Left renal cortex interstitium (tissue), 4 donors: ENCODE measurements around the gene KIF25. TPM values are rescaled to one million over a fixed set of nuclear protein-coding genes. Genes with fewer than 3 reads are reported as not detected.

Source experiments
- DNase-seq, 4 donors: peaks; one replicate each; pipeline ENCODE4 v3.0.0-alpha.2; 2013; ENCODE audit warnings: low read depth in 4 of 4, low spot score in 2 of 4, missing footprints in 1 of 4
- polyA plus RNA-seq, 4 donors: library from polyadenylated mRNA; unstranded; fragments of 120-200 nt; gene quantifications; one replicate each; pipeline ENCODE4 v1.2.1, GENCODE V29; 2013; ENCODE audit not compliant: insufficient read length in 4 of 4

Gene KIF25
- polyA plus RNA-seq, 4 donors, result 0.34 to 0.96 (median 0.57) TPM

DNA sequence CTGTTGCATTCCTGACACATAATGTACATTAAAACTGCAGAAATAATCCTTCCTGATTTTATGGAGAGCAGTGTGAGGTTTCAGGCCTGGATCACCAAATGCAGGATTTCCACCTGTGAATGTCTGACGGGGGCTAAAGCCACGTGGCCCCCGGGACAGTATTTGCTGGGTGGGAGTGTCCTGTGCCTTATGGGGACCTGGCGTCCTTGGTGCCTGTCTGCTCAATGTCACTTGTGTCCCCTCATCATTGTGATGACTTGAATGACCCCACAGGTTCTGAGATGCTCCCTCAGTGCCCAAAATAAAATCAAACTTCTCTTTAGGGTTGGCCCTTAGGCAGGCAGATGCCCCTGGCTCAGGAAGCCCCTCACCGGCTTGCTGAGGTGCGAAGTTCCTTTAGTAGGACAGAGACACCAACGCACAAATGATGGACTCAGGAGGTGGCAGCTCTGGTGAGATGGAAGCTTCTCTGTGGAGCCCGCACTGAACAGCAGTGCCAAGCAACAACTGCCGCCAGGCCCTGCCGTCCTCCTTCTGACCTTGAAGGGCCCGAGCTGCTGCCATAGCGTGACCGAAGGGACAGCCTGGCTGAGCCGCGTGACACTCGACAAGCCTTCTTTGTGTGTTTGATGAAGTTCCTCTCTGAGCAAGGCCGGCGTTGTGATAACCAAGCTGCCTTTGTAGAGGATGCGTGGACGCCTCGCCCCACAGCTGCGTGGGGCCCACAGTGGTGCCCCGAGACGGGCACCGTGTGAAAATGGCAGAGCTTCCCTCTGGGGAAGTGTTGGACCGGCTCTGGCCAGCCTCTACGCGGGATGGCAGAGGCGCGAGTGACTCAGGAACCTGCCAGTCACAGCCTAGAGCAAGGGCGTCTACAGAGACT lies 50.6 kb downstream of the KIF25 start:
- DNase-seq, result no peak

DNA sequence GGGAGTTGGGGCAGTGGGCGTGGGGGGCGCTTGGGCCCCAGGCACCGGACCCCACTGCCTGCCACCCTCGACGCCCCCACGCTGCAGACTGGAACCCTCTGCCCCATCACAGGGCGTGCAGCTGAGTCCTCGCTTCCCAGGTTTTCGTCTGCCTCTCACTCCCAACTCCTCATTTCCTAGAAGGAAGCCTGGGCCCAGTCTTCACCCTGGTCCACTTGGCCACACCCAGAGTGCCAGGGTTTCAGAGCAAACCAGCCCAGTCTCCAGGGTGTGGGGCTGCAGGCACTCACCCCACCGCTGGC lies 51.2 kb downstream of the KIF25 start:
- no peak for DNase-seq

DNA sequence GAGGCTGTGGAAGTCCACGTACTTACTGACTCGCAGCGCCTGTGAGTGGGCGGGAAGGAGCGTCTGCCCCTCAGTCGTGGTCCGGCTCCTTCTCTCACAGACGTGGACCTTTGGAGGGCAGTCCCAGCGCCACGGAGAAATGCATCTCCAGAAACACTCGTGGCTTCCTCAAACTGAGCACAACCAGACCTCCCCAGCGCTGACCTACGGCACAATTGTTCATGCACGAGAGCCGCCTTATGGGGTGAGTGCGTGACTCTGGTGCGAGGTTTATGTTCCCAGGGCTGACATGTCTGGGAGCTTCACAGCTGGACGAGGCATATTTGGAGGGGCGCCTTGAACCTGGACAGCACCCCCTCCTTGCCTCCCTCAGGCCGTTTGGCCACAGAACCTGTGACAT lies 51.8 kb downstream of the KIF25 start:
- no peak for DNase-seq

DNA sequence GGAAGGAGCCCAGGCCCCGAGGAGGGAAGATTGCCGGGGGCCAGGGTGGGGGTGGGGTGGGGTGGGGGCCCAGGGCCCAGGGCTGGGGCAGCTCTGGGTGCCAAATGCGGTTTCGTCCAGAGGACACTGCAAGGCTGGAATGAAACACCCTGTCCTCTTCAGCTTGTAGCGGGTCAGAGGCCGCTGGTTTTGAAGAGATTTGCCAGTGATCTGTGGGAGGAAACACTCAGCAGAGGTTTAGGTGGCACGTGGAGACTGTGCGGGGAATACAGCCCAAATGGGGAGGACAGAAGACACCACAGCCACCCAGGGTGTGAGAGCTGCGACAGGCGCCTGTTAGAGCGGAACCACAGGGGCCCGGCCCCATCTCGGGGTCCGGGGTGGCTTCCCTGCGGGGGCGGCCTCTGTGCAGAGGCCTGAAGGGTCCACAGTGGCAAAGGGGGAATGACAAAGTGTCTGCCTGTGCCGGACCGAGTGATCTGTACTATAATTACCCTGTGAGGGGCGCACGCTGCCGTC lies 52.3 kb downstream of the KIF25 start:
- no peak for DNase-seq

DNA sequence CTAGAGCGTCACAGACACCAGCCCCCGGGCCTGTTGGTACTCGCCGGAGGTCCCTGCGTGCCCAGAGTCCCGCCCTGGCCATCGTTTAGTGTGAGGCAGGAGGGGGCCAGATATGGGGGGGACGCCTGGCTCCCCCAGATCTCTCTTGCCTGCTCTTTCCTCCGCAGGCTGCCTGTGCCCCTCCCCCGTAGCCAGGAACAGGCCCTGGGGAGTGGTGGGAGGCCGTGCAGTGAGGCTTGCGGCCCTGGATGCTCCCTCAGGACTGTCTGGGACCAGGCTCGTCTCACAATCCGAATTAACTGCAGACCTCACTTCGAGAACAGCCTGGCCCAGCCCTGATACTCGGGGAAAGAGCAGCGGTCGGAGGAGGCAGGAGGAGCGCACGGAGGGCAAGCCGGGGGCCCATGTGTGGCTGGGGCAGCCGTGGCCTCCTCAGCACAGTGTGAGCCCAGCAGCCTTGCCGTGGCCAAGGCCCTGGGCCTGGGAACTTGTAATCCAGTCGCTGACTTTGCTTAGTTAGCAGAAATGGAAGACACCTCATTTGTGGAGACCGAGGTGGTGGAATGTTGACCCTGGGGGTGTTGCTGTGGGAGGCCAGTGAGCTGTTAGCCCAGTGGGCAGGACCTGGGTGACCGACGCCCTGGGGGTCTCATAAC lies 52.9 kb downstream of the KIF25 start:
- DNase-seq, result no peak

DNA sequence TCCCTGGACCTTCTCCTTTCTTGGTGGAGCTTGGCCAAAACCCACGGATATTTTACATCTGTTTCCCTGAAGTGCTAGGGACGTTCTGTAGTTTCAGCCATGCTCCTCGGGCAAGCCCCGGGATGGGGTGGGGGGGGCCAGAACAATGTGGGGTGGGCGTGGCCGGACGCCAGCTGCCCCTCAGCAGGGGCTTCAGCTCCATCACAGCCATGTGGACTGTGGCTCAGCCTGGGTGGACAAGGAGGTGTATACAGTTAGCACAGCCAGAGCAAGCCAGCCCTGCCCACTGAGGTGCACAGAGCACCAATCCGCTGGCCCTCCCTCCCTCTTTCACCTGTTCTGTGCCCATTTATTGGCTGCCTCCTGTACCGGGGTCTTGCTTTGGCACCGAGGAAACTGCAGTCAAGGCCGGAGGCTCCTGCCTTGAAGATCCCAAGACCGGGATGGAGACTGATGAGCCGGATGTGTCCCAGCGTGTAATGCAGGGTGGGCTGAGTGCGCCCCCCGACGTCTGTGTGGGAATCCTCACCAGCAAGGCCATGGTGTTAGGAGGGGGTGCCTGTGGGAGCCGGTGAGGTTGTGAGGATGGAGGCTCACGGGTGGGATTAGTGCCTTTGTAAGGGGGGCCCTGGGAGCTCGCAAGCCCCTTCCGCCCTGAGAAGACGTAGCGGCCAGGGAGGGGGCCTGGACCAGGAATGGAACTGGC lies 53.6 kb downstream of the KIF25 start:
- no peak for DNase-seq

DNA sequence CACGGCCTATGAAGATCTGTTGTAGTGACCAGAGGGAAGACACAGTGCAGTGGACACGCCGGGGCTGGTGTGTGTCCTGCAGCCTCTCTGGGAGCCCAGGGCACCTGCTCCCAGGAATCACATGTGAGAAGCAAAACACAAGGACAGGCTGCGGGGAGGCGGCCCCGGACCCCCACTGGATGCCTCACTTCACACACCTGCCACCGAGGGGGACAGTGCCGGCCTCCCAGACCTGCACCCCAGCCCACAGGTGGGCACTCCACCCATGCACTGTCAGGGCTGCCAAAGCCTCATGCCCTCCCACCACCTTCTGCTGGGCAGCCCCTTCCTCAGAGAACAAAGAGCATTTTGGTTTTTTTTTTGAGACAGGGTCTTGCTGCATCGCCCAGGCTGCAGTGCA lies 54.2 kb downstream of the KIF25 start:
- DNase-seq, result no peak

DNA sequence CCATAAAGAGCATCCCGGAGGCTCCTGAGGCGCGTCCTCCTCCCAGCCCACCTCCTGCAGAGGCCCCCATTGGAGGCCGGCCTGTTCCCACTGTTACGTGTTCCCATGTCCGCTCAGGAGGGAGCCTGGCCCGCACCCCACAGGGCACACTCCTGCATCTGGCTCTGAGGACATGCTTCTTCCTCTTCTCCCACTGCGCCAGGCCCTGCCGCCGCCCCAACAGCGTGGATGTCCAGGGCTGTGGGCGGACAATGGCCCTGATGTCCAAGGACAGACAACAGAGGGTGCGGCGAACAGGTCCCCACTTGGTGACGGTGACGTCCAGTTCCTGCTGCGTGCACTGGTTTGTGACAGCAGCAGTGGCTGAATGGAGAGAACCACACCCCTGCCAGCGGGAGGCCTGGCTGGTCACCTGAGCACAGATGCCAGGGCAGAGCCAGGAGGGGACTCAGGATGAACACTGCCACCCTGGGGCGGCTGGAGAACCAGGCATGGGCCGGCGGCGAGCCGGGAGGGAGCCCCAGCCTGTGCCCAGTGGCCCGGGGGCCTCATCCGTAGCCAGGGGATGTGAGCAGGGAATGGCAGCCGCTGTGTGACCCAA lies 54.9 kb downstream of the KIF25 start:
- no peak for DNase-seq

DNA sequence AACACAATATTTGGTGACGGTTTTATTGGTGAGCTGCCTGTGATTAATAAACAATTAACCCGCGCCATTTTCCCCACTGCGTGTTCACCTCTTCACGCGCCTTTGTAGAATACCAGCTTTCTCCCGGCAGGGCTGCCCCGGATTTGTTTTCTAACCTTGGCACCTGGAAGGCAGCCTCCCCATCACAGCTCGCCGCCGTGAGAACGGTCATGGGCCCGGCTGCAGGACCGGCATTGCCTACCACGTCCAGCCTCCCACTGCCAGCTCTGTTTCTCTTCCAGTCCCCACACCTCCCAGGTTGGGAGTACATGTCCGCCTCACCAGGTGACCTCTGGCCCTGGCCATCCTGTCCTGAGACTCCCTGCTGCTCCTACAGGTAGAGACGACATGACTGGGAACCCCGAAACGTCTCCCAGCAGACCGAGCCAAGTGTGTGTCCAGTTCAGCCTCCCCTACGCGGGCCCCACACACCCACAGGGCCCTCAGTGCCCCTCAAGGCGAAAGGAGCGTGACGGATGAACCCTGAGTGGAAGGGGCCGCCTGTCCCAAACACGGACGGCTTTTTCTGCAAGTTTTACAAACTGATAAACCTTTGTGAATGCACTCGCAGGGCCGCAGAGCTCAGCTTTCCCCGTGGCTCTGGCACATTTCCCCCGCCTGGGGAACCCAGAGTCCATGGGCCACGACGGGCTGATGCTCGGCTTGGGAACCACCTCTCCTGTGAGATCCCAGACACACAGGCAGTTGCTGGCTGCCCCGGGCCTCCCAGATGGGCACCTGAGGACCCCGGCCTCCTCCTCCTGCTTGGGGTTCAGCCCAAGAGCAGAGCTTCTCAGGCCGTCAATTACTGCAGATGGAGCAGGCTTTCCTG lies 55.9 kb downstream of the KIF25 start:
- DNase-seq, result no peak

DNA sequence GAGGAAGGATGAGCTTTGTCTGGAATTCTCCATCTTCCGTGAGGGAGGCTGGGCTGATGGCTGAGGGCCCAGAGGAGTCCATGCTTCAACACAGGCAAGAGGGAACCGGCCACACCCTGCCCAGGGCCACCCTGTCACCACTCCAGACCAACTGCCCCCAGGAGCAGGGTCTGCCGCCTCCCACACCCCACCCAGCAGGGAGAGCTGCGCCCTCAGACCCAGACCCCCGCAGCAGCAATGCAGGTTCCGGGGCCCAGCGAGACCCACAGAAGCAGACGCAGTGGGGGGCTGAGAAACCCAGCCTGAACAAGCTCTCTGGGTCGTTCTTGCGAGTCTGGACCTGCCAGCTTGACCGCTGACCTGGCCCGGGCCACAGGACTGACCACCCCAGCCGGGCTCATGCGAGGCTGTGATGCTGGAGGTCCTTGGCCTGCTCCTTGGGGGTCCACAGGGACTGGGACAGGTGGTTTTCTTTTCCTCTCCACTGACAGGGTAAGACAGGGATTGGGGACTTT lies 56.5 kb downstream of the KIF25 start:
- DNase-seq, result no peak

DNA sequence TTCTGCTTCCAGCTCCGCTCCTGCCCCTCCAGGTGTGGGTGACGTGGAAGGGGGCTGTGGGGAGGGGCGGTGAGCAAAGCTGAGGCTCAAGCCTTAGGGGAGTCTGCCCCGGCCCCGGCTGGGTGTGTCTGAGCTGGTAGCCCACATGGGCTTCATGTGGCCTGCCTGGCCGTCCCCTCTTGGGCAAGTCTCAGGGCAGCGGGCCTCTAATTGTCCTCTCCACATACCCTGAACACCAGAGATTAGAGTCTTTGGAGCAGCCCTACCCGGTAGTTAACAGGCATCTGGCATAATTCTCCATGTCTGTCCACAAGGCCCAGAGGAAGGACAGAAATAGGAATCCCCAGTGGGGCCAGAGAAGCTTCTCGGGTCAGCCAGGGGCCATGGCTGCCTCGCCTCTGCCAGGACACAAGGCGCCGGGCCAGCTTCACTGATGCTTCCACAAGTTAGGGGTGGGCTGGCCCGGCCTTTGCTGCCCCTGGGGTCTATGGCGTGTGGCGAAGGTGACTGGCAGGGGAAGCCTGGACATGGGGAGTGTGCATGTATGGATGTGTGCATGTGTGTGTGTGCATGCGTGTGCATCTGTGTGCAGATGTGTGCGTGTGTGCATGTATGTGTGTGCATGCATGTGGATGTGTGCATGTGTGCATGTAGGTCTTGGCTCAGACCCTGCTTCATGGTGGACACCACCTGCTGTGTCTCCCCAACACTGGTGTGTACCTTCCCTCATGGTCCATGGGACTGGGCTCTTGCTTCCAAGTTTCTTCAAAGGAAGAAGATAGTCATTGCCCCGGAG lies 57.5 kb downstream of the KIF25 start:
- DNase-seq, result no peak

DNA sequence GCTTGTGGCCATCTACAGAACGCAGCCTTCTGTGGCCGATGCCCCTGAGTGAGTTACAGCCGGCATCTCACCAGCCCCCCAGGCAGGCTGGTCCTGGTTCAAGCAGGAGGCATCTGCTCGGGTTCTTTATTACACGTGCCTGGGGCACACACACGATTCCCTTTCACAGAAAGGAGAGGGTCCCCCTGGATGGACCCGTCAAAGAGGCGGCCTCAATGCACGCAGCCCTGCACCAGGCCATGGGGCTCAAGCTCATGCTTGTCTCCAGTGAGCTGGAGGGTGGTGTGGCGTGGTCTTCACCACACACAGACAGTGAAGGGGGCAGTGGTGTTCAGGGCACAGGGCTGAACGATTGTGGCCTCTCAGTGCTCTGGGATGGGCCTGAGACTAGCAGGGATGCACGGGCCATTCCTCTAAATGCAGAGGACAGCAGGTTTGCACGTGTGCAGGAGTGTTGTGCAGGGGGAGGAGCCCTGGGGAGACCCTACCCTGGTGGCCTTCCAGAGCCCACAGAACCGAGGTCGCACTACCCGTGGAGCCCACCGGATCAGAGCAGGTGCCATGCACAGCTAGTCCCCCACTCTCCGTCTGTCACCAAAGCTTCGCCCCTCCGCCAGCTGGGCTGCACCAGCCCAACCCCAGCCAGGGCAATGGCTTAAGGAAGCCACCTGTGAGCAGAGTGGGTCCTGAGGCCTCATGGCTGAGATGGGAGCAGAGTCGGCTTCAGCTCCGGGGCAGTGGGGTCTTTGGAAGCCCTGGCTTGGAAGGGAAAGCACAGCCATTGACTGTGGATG lies 58.4 kb downstream of the KIF25 start:
- DNase-seq, result no peak

DNA sequence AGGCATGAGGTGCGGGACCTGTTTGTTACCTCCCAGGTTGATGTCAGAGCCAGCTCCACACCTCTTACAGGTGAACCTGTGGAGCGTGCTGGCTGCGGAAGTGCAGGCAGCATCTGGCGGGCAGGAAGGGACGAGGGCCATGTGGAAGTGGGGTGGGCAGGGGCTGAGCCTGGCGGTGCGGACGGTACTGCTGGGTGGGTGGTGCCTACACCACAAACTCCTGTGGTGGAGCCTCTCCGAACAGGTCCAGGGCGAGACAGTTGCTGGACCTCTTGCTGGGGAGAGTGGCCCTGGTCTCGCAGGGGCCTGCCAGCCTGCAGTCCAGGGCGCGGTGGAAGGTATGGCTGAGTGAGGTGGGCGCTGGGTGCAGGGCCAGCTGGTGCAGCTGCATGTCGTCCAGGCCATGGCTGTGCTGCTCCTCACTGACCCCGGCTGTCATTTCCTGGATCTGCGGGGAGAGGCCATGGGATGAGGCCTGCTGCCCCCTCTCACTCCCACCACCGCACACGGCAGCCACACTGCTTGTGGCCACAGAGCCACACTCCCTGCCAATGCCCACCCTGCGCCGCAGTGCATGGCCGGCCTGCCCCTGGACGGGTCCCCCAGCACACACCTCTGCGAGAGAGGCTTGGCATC lies 59.5 kb downstream of the KIF25 start:
- no peak for DNase-seq

DNA sequence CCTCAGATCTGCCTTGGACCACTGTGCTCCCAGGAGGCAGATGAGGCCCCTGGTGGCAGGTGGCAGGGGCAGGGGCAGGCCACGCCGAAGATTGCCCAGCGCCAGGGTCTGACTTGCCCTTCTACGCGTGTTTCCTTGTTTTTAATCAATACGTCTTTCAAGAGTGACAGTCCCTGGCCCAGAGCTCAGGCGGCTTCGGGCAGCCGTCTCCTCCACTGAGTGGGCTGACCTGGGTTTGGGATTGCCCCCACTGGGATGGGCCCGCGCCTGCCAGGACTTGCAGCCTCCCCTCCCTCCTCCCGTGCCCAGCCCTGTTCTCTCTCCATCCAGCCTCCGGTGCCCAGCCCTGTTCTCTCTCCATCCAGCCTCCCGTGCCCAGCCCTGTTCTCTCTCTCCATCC lies 60.4 kb downstream of the KIF25 start:
- DNase-seq, result no peak

DNA sequence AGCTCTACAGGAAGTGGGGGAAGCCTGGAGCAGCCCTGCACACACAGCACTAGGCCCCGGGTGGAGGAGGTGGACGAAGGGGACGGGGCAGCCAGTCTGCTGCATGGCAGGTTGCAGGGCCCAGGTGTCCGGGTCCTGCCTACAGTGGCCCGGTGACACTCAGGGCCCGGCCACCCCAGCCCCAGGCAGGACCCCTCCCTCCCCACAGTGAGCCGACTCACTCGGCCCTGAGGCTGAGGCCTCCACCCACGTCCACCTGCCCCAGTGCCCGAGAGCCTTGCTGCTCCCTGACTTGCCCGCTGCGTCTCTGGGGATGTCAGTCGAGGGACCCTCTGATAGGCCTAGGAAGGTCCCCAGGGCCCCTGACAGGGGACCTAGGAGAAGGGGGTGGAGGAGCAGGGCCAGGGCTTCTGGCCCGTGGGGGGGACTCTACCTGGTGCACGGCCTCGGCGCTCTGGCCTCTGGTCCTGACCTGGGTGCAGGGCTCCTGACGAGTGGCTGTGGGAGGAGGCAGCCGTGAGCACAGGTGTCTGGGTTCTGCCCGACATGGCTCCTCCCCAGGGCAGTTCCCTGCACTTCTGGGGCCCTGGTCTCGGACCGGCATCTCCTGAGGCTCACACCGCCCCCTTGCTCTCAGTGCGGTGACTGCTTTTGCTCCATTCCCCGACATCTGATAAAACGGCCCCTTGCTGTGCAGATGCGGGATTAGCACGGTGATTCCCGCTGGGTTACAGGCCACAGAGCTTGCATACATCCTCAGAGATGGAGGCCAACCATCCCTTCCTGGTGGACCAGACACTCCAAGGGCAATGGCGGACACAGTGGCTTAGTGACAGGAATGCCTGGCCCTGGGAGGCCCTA lies 61.5 kb downstream of the KIF25 start:
- no peak for DNase-seq

DNA sequence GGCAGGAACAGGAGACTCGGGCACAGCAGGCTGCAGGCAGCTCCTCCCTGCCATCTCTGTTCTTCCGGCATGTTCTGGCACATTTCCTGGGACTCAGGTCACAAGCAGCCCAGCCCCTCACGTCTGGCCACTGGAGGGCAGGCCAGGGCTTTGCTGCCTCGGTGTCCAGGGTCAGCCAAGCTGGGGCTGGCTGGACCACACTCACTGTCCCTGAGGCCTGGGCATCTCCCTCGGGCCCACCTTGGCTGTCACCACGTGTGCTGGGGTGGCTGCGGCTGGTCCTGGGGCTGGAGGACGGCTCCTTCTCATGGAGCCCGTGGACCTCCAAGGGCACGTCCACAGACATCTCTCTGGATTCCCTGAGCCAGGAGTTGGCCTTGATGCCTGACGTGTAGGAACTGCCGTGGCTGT lies 63.1 kb downstream of the KIF25 start:
- peak in 1 of 4 donors; percentile 45 for DNase-seq
